IMR-90 (cell line): ENCODE measurements around the gene GNAS. TPM values are rescaled to one million over a fixed set of nuclear protein-coding genes. Genes with fewer than 3 reads are reported as not detected.

Experiments
- ATAC-seq: fragments of 200-7000 bp; cut with Tn5 transposase; 2 replicates; pipeline ENCODE4 v1.9.1; 2020; ENCODE audit warnings: low read depth, mild to moderate bottlenecking, moderate library complexity
- BruUV-seq: library from RNA; stranded (reverse); fragments of 400-500 nt; replicated peaks from 2 replicates; lab custom pipeline; 2021; lab: Mats Ljungman, UMichigan
- CTCF ChIA-PET: fragments of 300-600 bp; formaldehyde crosslinking; extraction: SDS; loops from one replicate; lab custom pipeline; 2021; ENCODE audit warnings: antibody characterized with exemption; lab: Yijun Ruan, JAX
- POLR2A ChIA-PET: fragments of 300-600 bp; sonication (Branson Sonifier 250); formaldehyde crosslinking; loops from one replicate; lab custom pipeline; 2022; ENCODE audit warnings: antibody characterized with exemption; ENCODE audit not compliant: unreplicated experiment; lab: Charles Lee
- DNase-seq: peaks from one replicate; pipeline ENCODE4 v3.0.0; 2013
- H2AFZ ChIP-seq: replicated peaks from 2 replicates; pipeline ENCODE3; 2013; ENCODE audit warnings: low read length, mild to moderate bottlenecking; ENCODE audit not compliant: poor library complexity
- H2AK5ac ChIP-seq: 2 replicates; pipeline ENCODE4 v1.6.1; 2013; ENCODE audit warnings: low read depth, low read length, inconsistent platforms
- H2AK9ac ChIP-seq: replicated peaks from 2 replicates; pipeline ENCODE3; 2013; ENCODE audit warnings: mild to moderate bottlenecking, low read depth, low read length, moderate library complexity; ENCODE audit not compliant: poor library complexity
- H2BK120ac ChIP-seq: 2 replicates; pipeline ENCODE4 v1.6.1; 2013; ENCODE audit warnings: low read depth, low read length, inconsistent platforms
- H2BK15ac ChIP-seq: 3 replicates; pipeline ENCODE4 v1.6.1; 2013; ENCODE audit warnings: low read depth, low read length, inconsistent platforms
- H2BK20ac ChIP-seq: 2 replicates; pipeline ENCODE4 v1.6.1; 2013; ENCODE audit warnings: low read depth, mild to moderate bottlenecking, inconsistent platforms, low read length, moderate library complexity
- H2BK5ac ChIP-seq: 2 replicates; pipeline ENCODE4 v1.6.1; 2013; ENCODE audit warnings: mild to moderate bottlenecking, low read depth, low read length, inconsistent platforms; ENCODE audit not compliant: poor library complexity, severe bottlenecking
- H3K14ac ChIP-seq: replicated peaks from 2 replicates; pipeline ENCODE4 v1.6.1; 2013; ENCODE audit warnings: low read depth, low read length, inconsistent platforms
- H3K18ac ChIP-seq: 2 replicates; pipeline ENCODE4 v1.6.1; 2013; ENCODE audit warnings: low read depth, low read length, control low read depth
- H3K23ac ChIP-seq: 2 replicates; pipeline ENCODE4 v1.6.1; 2013; ENCODE audit warnings: low read depth, low read length, inconsistent platforms
- H3K27ac ChIP-seq: 2 replicates; pipeline ENCODE4 v1.5.1; 2013; ENCODE audit warnings: mild to moderate bottlenecking, control low read depth, low read length; ENCODE audit not compliant: insufficient read depth
- H3K27me3 ChIP-seq: 2 replicates; pipeline ENCODE4 v1.6.1; 2013; ENCODE audit warnings: low read length; ENCODE audit not compliant: control insufficient read depth, insufficient read depth
- H3K36me3 ChIP-seq: 2 replicates; pipeline ENCODE4 v1.6.1; 2013; ENCODE audit warnings: low read length, mixed read lengths; ENCODE audit not compliant: control insufficient read depth, insufficient read depth
- H3K4ac ChIP-seq: 2 replicates; pipeline ENCODE4 v1.6.1; 2013; ENCODE audit warnings: low read depth, low read length, inconsistent platforms
- H3K4me1 ChIP-seq: 2 replicates; pipeline ENCODE4 v1.6.1; 2013; ENCODE audit warnings: low read length, mixed read lengths; ENCODE audit not compliant: control insufficient read depth, insufficient read depth
- H3K4me2 ChIP-seq: 2 replicates; pipeline ENCODE4 v1.6.1; 2013; ENCODE audit warnings: low read depth, mild to moderate bottlenecking, control low read depth, low read length, moderate library complexity
- H3K4me3 ChIP-seq: 2 replicates; pipeline ENCODE4 v1.5.1; 2013; ENCODE audit warnings: low read depth, mild to moderate bottlenecking, control low read depth, low read length, moderate library complexity; ENCODE audit not compliant: insufficient read depth
- H3K56ac ChIP-seq: 2 replicates; pipeline ENCODE4 v1.6.1; 2013; ENCODE audit warnings: low read length, inconsistent platforms; ENCODE audit not compliant: insufficient read depth; ENCODE audit errors: extremely low read depth
- H3K79me1 ChIP-seq, 2 experiments: 2 replicates each; pipeline ENCODE4 v1.6.1; 2013; ENCODE audit warnings: low read length in 2 of 2, inconsistent platforms in 1 of 2, low read depth in 1 of 2
- H3K9ac ChIP-seq: 2 replicates; pipeline ENCODE4 v1.6.1; 2013; ENCODE audit warnings: low read depth, low read length, control low read depth
- H3K9me1 ChIP-seq: 2 replicates; pipeline ENCODE4 v1.6.1; 2013; ENCODE audit warnings: low read length, inconsistent platforms; ENCODE audit not compliant: insufficient read depth
- H3K9me3 ChIP-seq: 2 replicates; pipeline ENCODE4 v1.6.1; 2013; ENCODE audit warnings: low read length; ENCODE audit not compliant: control insufficient read depth, insufficient read depth
- H4K20me1 ChIP-seq: 2 replicates; pipeline ENCODE4 v1.6.1; 2013; ENCODE audit warnings: low read length, inconsistent platforms; ENCODE audit not compliant: insufficient read depth
- H4K5ac ChIP-seq: 2 replicates; pipeline ENCODE4 v1.6.1; 2013; ENCODE audit warnings: mild to moderate bottlenecking, low read depth, low read length, control low read depth
- H4K8ac ChIP-seq, 2 experiments: 2 replicates each; pipeline ENCODE4 v1.6.1; 2013; ENCODE audit warnings: low read depth in 2 of 2, low read length in 2 of 2, control low read depth in 1 of 2, inconsistent platforms in 1 of 2
- H4K91ac ChIP-seq: 2 replicates; pipeline ENCODE4 v1.6.1; 2013; ENCODE audit warnings: low read depth, low read length, inconsistent platforms; ENCODE audit not compliant: insufficient read depth
- BHLHE40 ChIP-seq: fragments of 150-350 bp; IDR thresholded peaks from 2 replicates; pipeline ENCODE4 v1.6.1; 2016; ENCODE audit warnings: mild to moderate bottlenecking, low read depth, low read length
- CEBPB ChIP-seq: IDR thresholded peaks from 2 replicates; pipeline ENCODE4 v1.6.1; 2012; ENCODE audit warnings: low read depth, low read length, improper control_type of control experiment
- CHD1 ChIP-seq: IDR thresholded peaks from 2 replicates; pipeline ENCODE4 v1.6.1; 2012; ENCODE audit warnings: low read depth, low read length, improper control_type of control experiment
- CTCF ChIP-seq: conservative IDR thresholded peaks from 2 replicates; pipeline ENCODE4 v1.5.1; 2012; ENCODE audit warnings: mild to moderate bottlenecking, low read depth, low read length, improper control_type of control experiment
- ELK1 ChIP-seq: fragments of 150-350 bp; IDR thresholded peaks from 2 replicates; pipeline ENCODE4 v1.6.1; 2016; ENCODE audit warnings: low read depth, mild to moderate bottlenecking, low read length, moderate library complexity, borderline replicate concordance
- FOS ChIP-seq: fragments of 150-350 bp; IDR thresholded peaks from 2 replicates; pipeline ENCODE4 v1.6.1; 2016; ENCODE audit warnings: low read depth, low read length
- MAFK ChIP-seq: IDR thresholded peaks from 2 replicates; pipeline ENCODE4 v1.6.1; 2012; ENCODE audit warnings: low read depth, low read length, improper control_type of control experiment
- MAZ ChIP-seq: IDR thresholded peaks from 2 replicates; pipeline ENCODE4 v1.6.1; 2012; ENCODE audit warnings: low read depth, mild to moderate bottlenecking, low read length, improper control_type of control experiment, moderate library complexity, borderline replicate concordance
- MXI1 ChIP-seq: IDR thresholded peaks from 2 replicates; pipeline ENCODE4 v1.6.1; 2012; ENCODE audit warnings: low read depth, mild to moderate bottlenecking, low read length, moderate library complexity, borderline replicate concordance
- NFE2L2 ChIP-seq: fragments of 150-350 bp; IDR thresholded peaks from 2 replicates; pipeline ENCODE4 v1.6.1; 2016; ENCODE audit warnings: low read depth, mild to moderate bottlenecking, low read length
- POLR2A ChIP-seq: IDR thresholded peaks from 2 replicates; pipeline ENCODE4 v1.6.1; 2012; ENCODE audit warnings: mild to moderate bottlenecking, low read depth, low read length
- RFX5 ChIP-seq: IDR thresholded peaks from 2 replicates; pipeline ENCODE4 v1.8.0; 2012; ENCODE audit warnings: low read depth, mild to moderate bottlenecking, low read length, moderate library complexity
- WGBS, 2 experiments: methylation state at CpG; one replicate each; pipeline versions ENCODE4 v1.1.5 to v1.1.7; 2013; ENCODE audit warnings: missing lambda C conversion rate in 2 of 2; ENCODE audit not compliant: insufficient read length in 1 of 2; ENCODE audit errors: extremely low coverage in 2 of 2; 5-methylcytosine and 5-hydroxymethylcytosine counted together
- dilution Hi-C: fragments of 300-500 bp; cut with HindIII; formaldehyde crosslinking; loops from one replicate; pipeline ENCODE4 v1.14.3; 2018; ENCODE audit warnings: low sequenced_read_pairs; ENCODE audit not compliant: unreplicated experiment
- in situ Hi-C: fragments of 300-500 bp; cut with MboI; formaldehyde crosslinking; loops from 3 replicates; pipeline ENCODE4 v1.14.3; 2019; ENCODE audit warnings: low sequenced_read_pairs, inconsistent platforms, mixed read lengths
- intact Hi-C: fragments of 100-400 bp; cut with micrococcal nuclease; formaldehyde crosslinking; loops from 2 replicates; pipeline ENCODE4 v1.10.0; 2022
- polyA plus RNA-seq, 3 experiments: library from polyadenylated mRNA; depleted of rRNA; stranded (reverse); fragments of >200 nt; gene quantifications; 2 replicates each; pipeline ENCODE4 v1.2.3, GENCODE V29; 2012; ENCODE audit warnings: low replicate concordance in 1 of 3
- total RNA-seq: library from RNA; depleted of rRNA; stranded (reverse); fragments of >200 nt; gene quantifications from 2 replicates; pipeline ENCODE4 v1.2.3, GENCODE V29; 2012
- TF ChIP-seq, protein P1 (sequence below): fragments of 150-350 bp; IDR thresholded peaks from 2 replicates; pipeline ENCODE4 v1.6.1; 2017; ENCODE audit warnings: mild to moderate bottlenecking, antibody characterized with exemption, low read length, low read depth

GNAS gene
- total and polyA plus RNA-seq, 2 of the 4 experiments (the other 2 are of a cell fraction) = 397 to 1,356 TPM

DNA sequence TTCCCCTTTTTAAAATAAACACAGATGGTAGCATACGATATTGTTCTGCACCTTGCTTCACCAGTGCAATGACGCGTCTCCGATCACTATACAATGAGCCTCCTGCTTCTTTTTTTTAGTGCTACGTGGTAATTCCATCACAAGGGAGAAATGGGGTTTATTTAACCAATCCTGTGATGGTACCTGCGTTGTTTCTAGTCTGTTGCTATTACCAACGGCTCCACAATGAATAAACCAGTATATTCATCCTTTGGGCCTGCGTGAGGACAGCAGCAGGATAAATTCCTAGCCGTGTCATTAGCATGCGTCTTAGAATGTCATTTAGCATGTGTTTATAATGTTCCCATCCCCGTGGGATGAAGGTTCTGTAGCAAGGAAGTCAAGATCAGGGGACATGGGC, 44.7 kb upstream of the GNAS start:
- peaks cover 39% of the 10 kb centered on the region for H3K27me3 ChIP-seq
- dilution Hi-C loops (no loop called here), intact Hi-C loops (no loop called here)

More for the DNA sequence above, 44.7 kb upstream of the GNAS start:
- TF ChIP-seq, protein P1, sequence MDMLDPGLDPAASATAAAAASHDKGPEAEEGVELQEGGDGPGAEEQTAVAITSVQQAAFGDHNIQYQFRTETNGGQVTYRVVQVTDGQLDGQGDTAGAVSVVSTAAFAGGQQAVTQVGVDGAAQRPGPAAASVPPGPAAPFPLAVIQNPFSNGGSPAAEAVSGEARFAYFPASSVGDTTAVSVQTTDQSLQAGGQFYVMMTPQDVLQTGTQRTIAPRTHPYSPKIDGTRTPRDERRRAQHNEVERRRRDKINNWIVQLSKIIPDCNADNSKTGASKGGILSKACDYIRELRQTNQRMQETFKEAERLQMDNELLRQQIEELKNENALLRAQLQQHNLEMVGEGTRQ = no peak
- TF ChIP-seq MAFK = no peak
- no peak for TF ChIP-seq CHD1
- no peak for TF ChIP-seq BHLHE40
- TF ChIP-seq FOS = no peak
- no peak for TF ChIP-seq MAZ
- no peak for TF ChIP-seq POLR2A
- TF ChIP-seq ELK1 = no peak
- TF ChIP-seq MXI1 = no peak
- no peak for TF ChIP-seq CEBPB
- no peak for TF ChIP-seq CTCF
- TF ChIP-seq RFX5 = no peak
- no peak for TF ChIP-seq NFE2L2
- Histone ChIP-seq H2AFZ (no peak overlapping the region), H4K20me1 (no peaks in the 10 kb centered on the region), H2AK5ac (no peak overlapping the region), H3K9ac (no peak overlapping the region), H3K27ac (no peak overlapping the region), H2BK120ac (no peak overlapping the region), H3K18ac (no peak overlapping the region), H3K9me1 (no peaks in the 10 kb centered on the region), H2BK20ac (no peak overlapping the region), H3K36me3 (no peaks in the 10 kb centered on the region), H4K5ac (no peak overlapping the region), H4K8ac (no peak overlapping the region), H3K4me3 (no peak overlapping the region), H3K9me3 (no peaks in the 10 kb centered on the region), H4K91ac (no peak overlapping the region), H3K79me1 (no peaks in the 10 kb centered on the region), H3K4me2 (no peak overlapping the region), H3K14ac (no peak overlapping the region), H3K56ac (no peak overlapping the region), H2BK5ac (no peak overlapping the region), H2BK15ac (no peak overlapping the region), H2AK9ac (no peak overlapping the region), H3K23ac (no peak overlapping the region), H3K4me1 (no peaks in the 10 kb centered on the region), H3K4ac (no peak overlapping the region)
- no peak for DNase-seq
- no CpG with 5 or more reads among the region's 11 CpGs for WGBS, 2 experiments
- no TSS peak for BruUV-seq
- POLR2A ChIA-PET = no interaction called here
- in situ Hi-C loops = no loop called here
- CTCF ChIA-PET = no interaction called here
- ATAC-seq = no peak
